H9 (cell line): ENCODE results near the gene PELI2. TPM values are rescaled to one million over a fixed set of nuclear protein-coding genes. Genes with fewer than 3 reads are reported as not detected.

Source experiments
- DNase-seq: peaks from one replicate; pipeline ENCODE4 v3.0.0-alpha.2; 2017
- H2AFZ ChIP-seq: one replicate; pipeline ENCODE4 v1.6.1; 2013; ENCODE audit warnings: mild to moderate bottlenecking, low read length, control low read depth, moderate library complexity
- H2AK5ac ChIP-seq: 2 replicates; pipeline ENCODE4 v1.6.1; 2013; ENCODE audit warnings: low read length, control low read depth, mixed read lengths; ENCODE audit not compliant: insufficient read length
- H2BK120ac ChIP-seq: one replicate; pipeline ENCODE4 v1.6.1; 2013; ENCODE audit warnings: low read depth, mild to moderate bottlenecking, low read length, control low read depth, inconsistent platforms; ENCODE audit not compliant: poor library complexity, severe bottlenecking
- H2BK12ac ChIP-seq: 2 replicates; pipeline ENCODE4 v1.6.1; 2013; ENCODE audit warnings: low read length, control low read depth, mixed read lengths, low read depth; ENCODE audit not compliant: insufficient read length
- H2BK15ac ChIP-seq: 2 replicates; pipeline ENCODE4 v1.6.1; 2013; ENCODE audit warnings: low read depth, low read length, control low read depth
- H2BK20ac ChIP-seq: one replicate; pipeline ENCODE4 v1.6.1; 2013; ENCODE audit warnings: low read depth, mild to moderate bottlenecking, low read length, control low read depth, inconsistent platforms; ENCODE audit not compliant: poor library complexity, severe bottlenecking
- H2BK5ac ChIP-seq: 2 replicates; pipeline ENCODE4 v1.6.1; 2013; ENCODE audit warnings: low read length, control low read depth, mixed read lengths; ENCODE audit not compliant: insufficient read length
- H3K14ac ChIP-seq: 2 replicates; pipeline ENCODE4 v1.6.1; 2013; ENCODE audit warnings: low read length, control low read depth; ENCODE audit not compliant: insufficient read depth
- H3K18ac ChIP-seq: 2 replicates; pipeline ENCODE4 v1.6.1; 2013; ENCODE audit warnings: low read depth, mild to moderate bottlenecking, mixed read lengths, low read length, control low read depth; ENCODE audit not compliant: insufficient read length
- H3K23ac ChIP-seq: 2 replicates; pipeline ENCODE4 v1.6.1; 2013; ENCODE audit warnings: low read length, control low read depth, mixed read lengths, low read depth; ENCODE audit not compliant: insufficient read length
- H3K23me2 ChIP-seq: 2 replicates; pipeline ENCODE4 v1.6.1; 2013; ENCODE audit warnings: low read depth, mild to moderate bottlenecking, mixed read lengths, low read length, control low read depth; ENCODE audit not compliant: insufficient read length, poor library complexity, severe bottlenecking
- H3K27ac ChIP-seq: 2 replicates; pipeline ENCODE4 v1.5.1; 2013; ENCODE audit warnings: low read length, control low read depth, mixed read lengths, low read depth; ENCODE audit not compliant: insufficient read length
- H3K27me3 ChIP-seq: 2 replicates; pipeline ENCODE4 v1.6.1; 2013; ENCODE audit warnings: low read length, control low read depth, inconsistent platforms; ENCODE audit not compliant: insufficient read depth
- H3K4ac ChIP-seq: 2 replicates; pipeline ENCODE4 v1.6.1; 2013; ENCODE audit warnings: low read depth, mild to moderate bottlenecking, control low read depth, inconsistent platforms, low read length, moderate library complexity
- H3K4me1 ChIP-seq: 2 replicates; pipeline ENCODE4 v1.6.1; 2013; ENCODE audit warnings: low read length, control low read depth, inconsistent platforms; ENCODE audit not compliant: insufficient read depth
- H3K4me2 ChIP-seq: 2 replicates; pipeline ENCODE4 v1.6.1; 2013; ENCODE audit warnings: low read length, control low read depth, mixed read lengths; ENCODE audit not compliant: insufficient read length, insufficient read depth
- H3K56ac ChIP-seq: 2 replicates; pipeline ENCODE4 v1.6.1; 2013; ENCODE audit warnings: low read depth, mild to moderate bottlenecking, mixed read lengths, low read length, control low read depth; ENCODE audit not compliant: insufficient read length
- H3K79me1 ChIP-seq: 2 replicates; pipeline ENCODE4 v1.6.1; 2013; ENCODE audit warnings: low read depth, mild to moderate bottlenecking, moderate library complexity, low read length, control low read depth, inconsistent platforms; ENCODE audit not compliant: insufficient read depth, poor library complexity, severe bottlenecking
- H3K79me2 ChIP-seq: 2 replicates; pipeline ENCODE4 v1.6.1; 2013; ENCODE audit warnings: low read length, control low read depth, inconsistent platforms; ENCODE audit not compliant: insufficient read depth
- H3K9ac ChIP-seq: 2 replicates; pipeline ENCODE4 v1.6.1; 2013; ENCODE audit warnings: low read length, control low read depth, mixed read lengths; ENCODE audit not compliant: insufficient read length; ENCODE audit errors: extremely low read depth
- H3K9me3 ChIP-seq: one replicate; pipeline ENCODE4 v1.6.1; 2013; ENCODE audit warnings: low read depth, low read length, inconsistent platforms; ENCODE audit not compliant: control insufficient read depth
- H3T11ph ChIP-seq: one replicate; pipeline ENCODE4 v1.6.1; 2013; ENCODE audit warnings: mild to moderate bottlenecking, low read length, control low read depth, inconsistent platforms
- H4K20me1 ChIP-seq: one replicate; pipeline ENCODE4 v1.6.1; 2013; ENCODE audit not compliant: control insufficient read depth, insufficient read length, insufficient read depth
- H4K5ac ChIP-seq: 2 replicates; pipeline ENCODE4 v1.6.1; 2013; ENCODE audit warnings: low read depth, mild to moderate bottlenecking, mixed read lengths, low read length, control low read depth; ENCODE audit not compliant: insufficient read length
- H4K8ac ChIP-seq: replicated peaks from 2 replicates; pipeline ENCODE4 v1.6.1; 2013; ENCODE audit warnings: low read length, control low read depth, mixed read lengths, low read depth; ENCODE audit not compliant: insufficient read length
- H4K91ac ChIP-seq: 2 replicates; pipeline ENCODE4 v1.6.1; 2013; ENCODE audit warnings: low read depth, mild to moderate bottlenecking, moderate library complexity, mixed read lengths, low read length, control low read depth; ENCODE audit not compliant: insufficient read length
- H3K27ac Mint-ChIP-seq, 3 experiments: 2 replicates in 2 of 3; 3 replicates in 1 of 3; pipeline ENCODE4 v1.8.0; 2020 to 2021; ENCODE audit warnings: mixed read lengths in 3 of 3, mild to moderate bottlenecking in 1 of 3, moderate library complexity in 1 of 3
- H3K27me3 Mint-ChIP-seq: 2 replicates; pipeline ENCODE4 v1.8.0; 2021; ENCODE audit warnings: low read depth, mild to moderate bottlenecking, moderate library complexity, mixed read lengths
- H3K36me3 Mint-ChIP-seq, 3 experiments: 2 replicates in 2 of 3; 3 replicates in 1 of 3; pipeline ENCODE4 v1.8.0; 2020 to 2021; ENCODE audit warnings: low read depth in 3 of 3, mixed read lengths in 3 of 3; ENCODE audit not compliant: insufficient read depth in 1 of 3
- H3K4me1 Mint-ChIP-seq, 2 experiments: 2 replicates each; pipeline ENCODE4 v1.8.0; 2020; ENCODE audit warnings: mixed read lengths in 2 of 2
- H3K4me3 Mint-ChIP-seq, 2 experiments: 2 replicates in 1 of 2; 3 replicates in 1 of 2; pipeline ENCODE4 v1.8.0; 2020 to 2021; ENCODE audit warnings: mild to moderate bottlenecking in 2 of 2, mixed read lengths in 2 of 2, moderate library complexity in 1 of 2
- H3K9me3 Mint-ChIP-seq, 2 experiments: 2 replicates in 1 of 2; 3 replicates in 1 of 2; pipeline ENCODE4 v1.8.0; 2020; ENCODE audit warnings: mild to moderate bottlenecking in 2 of 2, mixed read lengths in 2 of 2, moderate library complexity in 1 of 2
- CTCF ChIP-seq: fragments of 200-600 bp; sonication (generic); conservative IDR thresholded peaks from 3 replicates; pipeline ENCODE4 v1.8.0; 2021; ENCODE audit warnings: antibody characterized with exemption, mild to moderate bottlenecking
- WGBS: extraction: QIAGEN DNeasy Blood & Tissue Kit; methylation state at CpG from one replicate; pipeline ENCODE4 v1.1.7; 2013; ENCODE audit warnings: missing lambda C conversion rate, low lambda C conversion rate, mixed read lengths; ENCODE audit not compliant: insufficient read length; ENCODE audit errors: extremely low coverage; 5-methylcytosine and 5-hydroxymethylcytosine counted together
- total RNA-seq: library from RNA; stranded (reverse); gene quantifications from 2 replicates; pipeline ENCODE4 v1.2.1, GENCODE V29; 2021

PELI2 gene
- total RNA-seq, 1 experiment from 2014 or later, result 18.0 TPM

- Histone ChIP-seq H3K18ac (no peak overlapping the region), H2BK120ac (no peak overlapping the region), H3T11ph (no peak overlapping the region), H4K91ac (no peak overlapping the region), H2BK15ac (no peak overlapping the region), H3K27me3 (no peaks in the 10 kb centered on the region), H2AFZ (no peak overlapping the region), H2BK20ac (no peak overlapping the region), H3K79me1 (no peaks in the 10 kb centered on the region), H4K8ac (no peak overlapping the region), H3K14ac (no peak overlapping the region), H3K4me2 (no peak overlapping the region), H3K9me3 (no peaks in the 10 kb centered on the region), H4K20me1 (no peaks in the 10 kb centered on the region), H2BK12ac (no peak overlapping the region), H2BK5ac (no peak overlapping the region), H3K23me2 (no peaks in the 10 kb centered on the region), H2AK5ac (no peak overlapping the region), H3K79me2 (no peaks in the 10 kb centered on the region), H3K4me1 (no peaks in the 10 kb centered on the region), H4K5ac (no peak overlapping the region), H3K4ac (no peak overlapping the region), H3K27ac (no peak overlapping the region), H3K23ac (no peak overlapping the region), H3K56ac (no peak overlapping the region), H3K9ac (no peak overlapping the region)
- Mint-ChIP-seq H3K27ac (peak overlapping the region in 1 of 3 experiments; percentile 29; a peak in 1 of 7 replicates), H3K36me3 (peaks cover 0 to 11% (median 0%) of the 10 kb centered on the region in 3 experiments; a peak in 4 of 7 replicates), H3K4me3 (no peak overlapping the region), H3K9me3 (no peaks in the 10 kb centered on the region), H3K27me3 (no peaks in the 10 kb centered on the region), H3K4me1 (peaks cover 5 to 8% of the 10 kb centered on the region in 2 experiments; a peak in 3 of 4 replicates)
- TF ChIP-seq CTCF, result no peak
- no peak for DNase-seq
- WGBS, result no CpG with 5 or more reads among the region's 2 CpGs
Observed at GRCh38 chr14:56181681-56182085, 63.5 kb downstream of the PELI2 start.
